T-helper 2 cell treated with Interferon-gamma antibody and Interleukin-4, amounts not matched to agents 5 μg/mL and 100 μg/mL, for 36 hours (primary cell): ENCODE results near the gene DNPH1.

Source experiments
- DNase-seq: peaks from one replicate; pipeline ENCODE4 v3.0.0; 2021; ENCODE audit warnings: low spot score
- H3K27ac Mint-ChIP-seq: one replicate; pipeline ENCODE4 v1.8.0; 2021; ENCODE audit warnings: mild to moderate bottlenecking, mixed read lengths
- H3K27me3 Mint-ChIP-seq: one replicate; pipeline ENCODE4 v1.8.0; 2021; ENCODE audit warnings: low read depth, mixed read lengths
- H3K36me3 Mint-ChIP-seq: one replicate; pipeline ENCODE4 v1.8.0; 2021; ENCODE audit warnings: low read depth, mixed read lengths
- H3K4me1 Mint-ChIP-seq: one replicate; pipeline ENCODE4 v1.8.0; 2021; ENCODE audit warnings: low read depth, mixed read lengths
- H3K4me3 Mint-ChIP-seq: one replicate; pipeline ENCODE4 v1.8.0; 2022; ENCODE audit warnings: mild to moderate bottlenecking, moderate library complexity, mixed read lengths
- H3K9me3 Mint-ChIP-seq: one replicate; pipeline ENCODE4 v1.8.0; 2021; ENCODE audit warnings: mixed read lengths

Gene DNPH1, protein sequence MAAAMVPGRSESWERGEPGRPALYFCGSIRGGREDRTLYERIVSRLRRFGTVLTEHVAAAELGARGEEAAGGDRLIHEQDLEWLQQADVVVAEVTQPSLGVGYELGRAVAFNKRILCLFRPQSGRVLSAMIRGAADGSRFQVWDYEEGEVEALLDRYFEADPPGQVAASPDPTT

DNA sequence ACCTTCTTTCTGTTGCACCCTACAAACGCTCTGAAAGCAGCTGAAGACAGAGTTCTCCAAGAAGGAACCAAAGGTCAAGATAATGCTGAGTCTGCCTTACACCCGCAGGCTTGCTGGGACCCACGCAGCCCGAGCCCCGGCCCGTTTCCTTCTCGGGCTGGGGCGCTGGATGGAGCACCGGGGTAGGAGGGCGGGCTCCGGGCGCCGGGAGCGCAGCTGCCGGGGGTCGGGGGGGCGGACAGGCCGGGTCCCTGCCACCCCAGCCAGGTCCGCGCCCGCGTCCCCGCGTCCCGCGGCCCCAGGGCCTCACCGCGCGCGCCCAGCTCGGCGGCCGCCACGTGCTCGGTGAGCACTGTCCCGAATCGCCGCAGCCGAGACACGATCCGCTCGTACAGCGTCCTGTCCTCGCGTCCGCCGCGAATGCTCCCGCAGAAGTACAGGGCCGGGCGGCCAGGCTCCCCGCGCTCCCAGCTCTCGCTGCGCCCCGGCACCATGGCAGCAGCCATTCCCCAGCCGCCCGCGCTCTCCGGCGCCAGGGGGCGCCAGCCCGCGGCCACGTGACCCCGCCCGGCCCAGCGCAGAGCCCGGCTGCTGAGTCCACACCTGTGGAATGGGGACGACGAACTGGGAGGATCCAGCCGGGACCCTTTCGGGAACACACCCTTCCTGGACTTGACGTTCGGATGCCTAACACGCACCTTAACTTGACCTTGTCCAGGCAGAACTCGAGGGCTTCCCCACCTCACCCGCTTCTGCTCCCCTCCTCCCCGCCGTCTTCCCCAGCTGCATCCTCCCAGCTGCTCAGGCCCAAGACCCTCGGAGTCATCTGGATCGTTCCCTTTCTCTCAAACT is at the start of gene DNPH1:
Gene DNPH1, minus strand, starts transcription at position 531 of the 852 bp plus-strand sequence. Its CDS starts 25 bp downstream, at position 506.
- peak; percentile 81 for DNase-seq
- Mint-ChIP-seq H3K27me3 (peaks cover 13% of the 10 kb centered on the region), H3K27ac (peak within 1 kb of the TSS; percentile 86), H3K9me3 (no peaks in the 10 kb centered on the region), H3K36me3 (peaks cover 16% of the 10 kb centered on the region), H3K4me3 (peak within 1 kb of the TSS; percentile 89), H3K4me1 (peaks cover 33% of the 10 kb centered on the region)

DNA sequence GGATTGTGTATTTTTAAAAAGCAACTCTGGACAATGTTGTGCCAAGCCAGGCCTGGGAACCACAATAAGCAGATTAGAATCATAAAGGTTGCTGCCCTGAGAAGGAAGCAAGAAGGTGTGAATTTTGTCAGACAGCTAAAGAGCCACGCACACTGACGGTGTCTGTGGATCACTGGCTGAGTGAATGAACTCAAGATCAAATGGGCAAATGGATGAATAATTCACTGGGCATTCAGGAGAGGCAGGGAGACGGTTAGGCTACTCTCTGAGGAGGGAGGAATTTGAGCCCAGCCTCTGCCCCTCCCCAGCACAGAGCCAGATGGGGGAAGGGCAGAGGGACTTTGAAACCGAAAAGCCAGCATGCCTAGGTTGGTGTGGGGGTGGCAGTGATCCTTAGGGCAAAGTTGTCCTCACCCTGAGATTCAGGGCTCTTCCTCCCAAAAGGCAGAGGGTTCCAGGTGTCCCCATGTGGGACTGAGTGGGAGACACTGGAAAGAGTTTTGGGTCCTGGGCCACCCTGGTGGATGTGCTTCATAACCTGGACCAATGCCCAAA is 49.3 kb upstream of the DNPH1 start:
- H3K36me3 Mint-ChIP-seq = no peaks in the 10 kb centered on the region
- no peak overlapping the region for H3K27ac Mint-ChIP-seq
- no peaks in the 10 kb centered on the region for H3K9me3 Mint-ChIP-seq
- H3K4me3 Mint-ChIP-seq = no peak overlapping the region
- peaks cover 58% of the 10 kb centered on the region for H3K27me3 Mint-ChIP-seq
- no peak for DNase-seq
- peaks cover 11% of the 10 kb centered on the region for H3K4me1 Mint-ChIP-seq

DNA sequence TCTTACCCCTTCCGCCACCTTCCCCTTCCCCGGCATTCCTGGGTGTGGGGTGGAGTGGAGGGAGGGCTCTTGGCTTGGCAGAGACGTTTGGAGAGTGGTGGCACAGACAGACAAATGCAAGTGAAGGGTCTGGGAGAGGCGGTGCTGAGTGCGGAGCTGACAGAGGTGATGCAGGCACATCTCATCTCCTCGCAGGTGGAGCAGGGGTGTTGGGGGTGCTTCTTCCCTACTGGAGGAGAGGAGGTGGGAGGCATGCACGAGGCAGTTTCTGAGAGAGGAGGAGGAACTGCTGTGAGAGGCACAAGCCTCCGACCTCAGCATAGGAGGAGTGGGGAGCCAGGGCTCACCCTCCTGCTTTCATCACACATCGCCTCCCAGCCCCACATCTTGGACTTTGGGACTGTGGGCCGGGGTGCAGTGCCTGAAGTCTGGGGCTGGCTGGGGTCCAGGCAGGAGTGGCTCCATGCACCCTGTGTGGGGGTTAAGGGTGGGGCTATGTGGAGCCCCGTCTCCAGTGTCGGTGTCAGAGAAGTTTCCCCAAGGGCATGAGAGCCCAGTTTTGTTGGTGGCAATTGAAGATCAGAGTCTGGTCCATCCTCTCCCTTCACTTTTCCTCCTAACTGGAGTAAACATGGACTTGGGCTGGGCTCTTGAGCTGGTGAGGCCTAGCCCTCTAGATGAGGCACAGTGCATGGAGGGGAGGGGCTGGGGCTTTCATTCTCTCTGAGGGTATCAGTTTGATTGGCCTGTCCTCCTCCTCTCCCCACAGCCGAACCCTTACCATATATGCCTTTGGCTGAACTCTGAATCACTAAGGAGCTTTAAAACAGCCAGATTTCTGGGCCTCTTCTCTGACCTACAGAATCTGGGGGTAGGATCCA is 48.6 kb upstream of the DNPH1 start:
- no peak overlapping the region for H3K4me3 Mint-ChIP-seq
- H3K4me1 Mint-ChIP-seq = peaks cover 13% of the 10 kb centered on the region
- no peak for DNase-seq
- no peaks in the 10 kb centered on the region for H3K9me3 Mint-ChIP-seq
- no peaks in the 10 kb centered on the region for H3K36me3 Mint-ChIP-seq
- H3K27ac Mint-ChIP-seq = no peak overlapping the region
- H3K27me3 Mint-ChIP-seq = peaks cover 64% of the 10 kb centered on the region

DNA sequence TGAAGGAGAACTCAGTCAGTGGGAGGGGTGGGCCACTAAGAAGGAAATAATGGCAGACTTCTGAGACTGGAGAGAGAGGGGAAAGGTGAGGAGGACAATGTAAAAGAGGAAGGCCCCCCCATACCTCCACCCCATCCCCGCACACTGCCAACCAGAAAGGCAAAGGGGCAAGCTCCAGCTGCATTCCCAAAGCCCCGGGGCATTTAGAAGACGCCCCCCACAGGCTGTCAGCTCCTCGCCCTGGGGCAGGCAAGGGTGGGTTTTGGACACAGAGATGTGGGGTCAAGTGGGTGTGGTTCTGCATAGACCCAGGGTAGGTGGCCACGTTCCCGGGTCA is 48.0 kb upstream of the DNPH1 start:
- Mint-ChIP-seq H3K27me3 (peaks cover 63% of the 10 kb centered on the region), H3K36me3 (no peaks in the 10 kb centered on the region), H3K27ac (no peak overlapping the region), H3K9me3 (no peaks in the 10 kb centered on the region), H3K4me1 (peaks cover 13% of the 10 kb centered on the region), H3K4me3 (no peak overlapping the region)
- no peak for DNase-seq

DNA sequence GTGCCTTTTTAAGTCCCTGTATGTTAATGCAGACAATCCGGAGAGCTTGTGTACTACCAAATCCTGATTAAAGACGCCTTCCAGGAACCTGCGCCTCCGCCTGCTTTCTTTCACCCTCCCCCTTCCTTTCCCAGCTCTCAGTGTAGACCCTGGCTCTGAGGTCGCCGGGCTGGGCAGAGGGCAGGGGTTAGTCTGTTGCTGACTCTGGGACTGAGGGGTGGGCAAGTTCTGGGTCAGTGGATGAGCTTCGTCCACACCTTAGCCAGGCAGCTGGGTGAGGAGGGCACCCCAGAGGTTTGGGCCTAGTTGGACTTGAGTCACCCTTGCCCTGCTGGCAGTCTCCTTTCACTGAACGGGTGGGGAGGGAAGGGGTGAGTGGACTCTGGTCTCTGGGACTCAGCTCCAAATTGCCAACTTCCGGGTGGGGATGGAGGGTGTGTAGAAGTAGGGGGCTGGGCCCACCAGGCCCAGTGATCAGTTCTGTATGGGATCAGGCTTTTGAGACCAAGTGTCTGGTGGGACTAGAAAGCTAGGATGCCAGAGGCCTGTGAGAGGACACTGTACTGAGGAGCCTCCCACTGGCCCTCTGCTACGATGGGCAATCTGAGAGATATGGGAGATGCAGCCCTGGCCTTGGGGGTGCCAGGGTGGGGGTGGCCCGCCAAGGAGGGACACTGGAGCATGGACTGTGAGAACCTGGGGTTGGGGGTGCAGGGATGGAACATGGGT is 47.5 kb upstream of the DNPH1 start:
- Mint-ChIP-seq H3K9me3 (no peaks in the 10 kb centered on the region), H3K36me3 (no peaks in the 10 kb centered on the region), H3K27ac (no peak overlapping the region), H3K27me3 (peaks cover 64% of the 10 kb centered on the region), H3K4me1 (peaks cover 13% of the 10 kb centered on the region), H3K4me3 (peak overlapping the region; percentile 49)
- DNase-seq = no peak

DNA sequence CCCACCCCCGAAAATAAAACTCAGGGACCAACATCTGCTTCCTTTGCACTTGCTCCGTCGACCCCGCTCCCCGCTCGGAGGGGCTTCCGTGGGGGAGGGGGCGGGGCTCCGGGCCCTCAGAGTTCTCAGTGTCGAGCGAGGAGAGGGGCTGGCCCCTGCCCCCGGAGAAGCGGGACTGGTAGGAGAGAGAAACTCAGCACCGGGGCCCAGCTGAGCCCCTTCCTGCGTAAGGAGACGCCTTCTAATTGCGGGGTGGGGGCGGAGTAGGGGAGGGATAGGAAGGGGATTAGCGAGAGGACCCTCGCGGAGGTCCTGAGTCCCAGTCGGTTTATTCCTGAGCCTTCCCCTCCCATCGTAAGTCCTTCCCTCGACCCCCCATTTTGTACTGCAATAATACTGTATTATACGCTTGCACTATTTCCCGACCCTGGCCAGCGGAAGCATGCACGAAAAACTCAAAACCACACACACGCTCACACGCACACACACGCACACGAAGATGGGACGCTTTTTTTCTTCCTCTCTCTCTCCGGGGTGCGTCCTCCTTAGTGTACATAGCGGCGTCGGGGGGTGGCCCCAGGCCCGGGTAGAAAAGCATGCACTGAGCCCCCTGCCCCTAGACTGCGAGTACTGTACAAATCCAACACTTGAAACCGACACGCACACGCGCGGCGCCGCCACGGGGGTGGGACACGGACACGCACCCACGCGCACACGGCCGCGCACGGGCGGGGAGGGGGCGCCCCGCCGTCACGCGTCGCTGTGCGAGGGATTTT is 46.7 kb upstream of the DNPH1 start:
- H3K36me3 Mint-ChIP-seq = no peaks in the 10 kb centered on the region
- H3K4me3 Mint-ChIP-seq = peak overlapping the region; percentile 66
- no peak for DNase-seq
- H3K27me3 Mint-ChIP-seq = peaks cover 64% of the 10 kb centered on the region
- H3K27ac Mint-ChIP-seq = peak overlapping the region; percentile 9
- H3K4me1 Mint-ChIP-seq = peaks cover 13% of the 10 kb centered on the region
- no peaks in the 10 kb centered on the region for H3K9me3 Mint-ChIP-seq

DNA sequence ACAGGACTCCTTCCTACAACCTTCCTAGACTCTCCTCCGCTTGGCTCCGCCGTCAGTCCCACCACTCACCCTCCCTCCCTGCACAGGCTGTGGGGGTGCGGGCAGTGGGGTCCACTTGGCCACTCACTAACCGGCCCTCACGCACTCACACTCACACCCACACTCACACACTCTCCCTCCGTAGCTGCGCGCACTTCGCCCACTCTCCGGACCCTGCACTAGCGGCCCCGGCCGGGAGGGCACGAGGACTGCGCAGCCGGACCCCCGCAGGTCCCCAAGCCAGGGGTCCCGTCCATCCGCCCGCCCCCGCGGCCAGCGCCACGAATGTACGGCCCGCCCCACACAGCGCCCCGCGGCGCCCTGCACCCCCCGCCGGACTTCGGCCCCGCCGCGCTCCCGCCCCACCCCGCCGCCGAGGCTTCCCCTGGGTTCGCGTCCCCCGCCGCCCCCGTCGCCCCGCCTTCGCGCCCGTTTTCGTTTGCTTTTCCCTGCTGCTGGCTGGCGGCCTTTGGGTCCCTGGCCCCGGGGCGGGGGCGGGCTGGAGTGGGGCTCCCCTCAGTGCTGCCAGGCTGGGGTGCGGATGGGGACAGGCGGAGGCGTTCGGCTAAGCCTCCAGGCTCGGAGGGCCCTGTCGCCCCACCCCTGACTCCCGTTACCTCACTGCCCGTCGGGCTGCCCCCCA is 45.8 kb upstream of the DNPH1 start:
- Mint-ChIP-seq H3K4me1 (peaks cover 13% of the 10 kb centered on the region), H3K4me3 (peak overlapping the region; percentile 55), H3K36me3 (no peaks in the 10 kb centered on the region), H3K27me3 (peaks cover 62% of the 10 kb centered on the region), H3K27ac (peak overlapping the region; percentile 47), H3K9me3 (no peaks in the 10 kb centered on the region)
- peak; percentile 30 for DNase-seq

DNA sequence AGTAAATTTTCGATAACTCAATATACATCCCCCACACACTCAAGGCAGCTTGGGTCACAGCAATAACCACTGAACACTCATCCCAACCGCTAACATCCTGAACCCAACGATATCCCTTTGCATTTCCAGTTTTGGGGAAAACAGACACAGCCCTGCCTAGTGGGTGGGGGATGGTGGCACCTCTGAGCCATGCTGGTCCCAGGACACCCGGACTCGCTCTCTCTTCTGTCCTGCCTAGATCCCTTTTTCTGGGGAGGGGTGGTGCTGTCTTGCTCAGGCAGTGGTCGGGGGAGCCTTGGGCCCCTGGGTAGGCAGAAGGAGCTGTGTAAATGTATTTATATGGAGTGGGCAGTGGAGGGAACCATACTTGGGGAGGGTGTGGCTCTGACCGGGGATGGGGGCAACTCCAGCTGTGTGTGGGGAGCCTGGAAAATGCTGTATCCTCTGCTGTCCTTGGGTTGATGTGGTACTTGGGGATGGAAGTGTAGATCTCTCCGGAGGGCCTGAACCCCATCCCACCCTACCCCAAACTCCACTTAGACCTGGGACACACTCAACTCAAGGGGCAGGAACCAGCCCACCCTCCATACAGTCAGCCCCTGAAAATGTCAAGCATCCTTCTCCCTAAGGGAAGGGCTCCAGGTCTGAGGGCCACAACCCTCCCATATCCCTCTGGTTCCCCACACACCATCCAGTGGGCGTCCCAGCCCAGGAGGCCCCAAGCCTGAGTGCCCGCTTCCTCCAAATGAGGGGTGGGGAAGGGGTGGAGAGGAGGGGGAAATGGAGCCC is 45.0 kb upstream of the DNPH1 start:
- H3K4me1 Mint-ChIP-seq = peaks cover 13% of the 10 kb centered on the region
- H3K27ac Mint-ChIP-seq = peak overlapping the region; percentile 47
- peaks cover 62% of the 10 kb centered on the region for H3K27me3 Mint-ChIP-seq
- peak overlapping the region; percentile 50 for H3K4me3 Mint-ChIP-seq
- H3K9me3 Mint-ChIP-seq = no peaks in the 10 kb centered on the region
- no peaks in the 10 kb centered on the region for H3K36me3 Mint-ChIP-seq
- DNase-seq = no peak

DNA sequence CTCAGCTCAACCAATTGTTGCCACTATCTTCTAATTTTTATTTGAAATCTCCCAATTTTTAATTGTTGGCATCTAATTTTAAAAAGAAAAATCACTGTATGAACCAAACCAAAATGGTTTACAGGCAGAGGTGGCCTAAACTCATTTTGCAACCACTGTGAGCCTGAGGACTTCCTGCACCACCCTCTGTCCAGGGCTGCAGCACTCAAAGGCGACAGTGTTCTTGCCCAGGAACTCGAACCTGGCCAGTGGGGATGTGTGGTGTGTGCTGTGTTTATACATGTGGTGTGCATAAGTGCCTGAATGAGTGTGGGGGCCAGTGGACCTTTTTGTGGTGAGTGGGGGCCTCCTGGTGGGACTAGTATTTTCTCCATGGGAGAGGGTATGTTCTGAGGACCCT is 44.4 kb upstream of the DNPH1 start:
- H3K27ac Mint-ChIP-seq = no peak overlapping the region
- no peaks in the 10 kb centered on the region for H3K9me3 Mint-ChIP-seq
- DNase-seq = no peak
- peaks cover 17% of the 10 kb centered on the region for H3K4me1 Mint-ChIP-seq
- peak overlapping the region; percentile 16 for H3K4me3 Mint-ChIP-seq
- H3K36me3 Mint-ChIP-seq = no peaks in the 10 kb centered on the region
- H3K27me3 Mint-ChIP-seq = peaks cover 67% of the 10 kb centered on the region

DNA sequence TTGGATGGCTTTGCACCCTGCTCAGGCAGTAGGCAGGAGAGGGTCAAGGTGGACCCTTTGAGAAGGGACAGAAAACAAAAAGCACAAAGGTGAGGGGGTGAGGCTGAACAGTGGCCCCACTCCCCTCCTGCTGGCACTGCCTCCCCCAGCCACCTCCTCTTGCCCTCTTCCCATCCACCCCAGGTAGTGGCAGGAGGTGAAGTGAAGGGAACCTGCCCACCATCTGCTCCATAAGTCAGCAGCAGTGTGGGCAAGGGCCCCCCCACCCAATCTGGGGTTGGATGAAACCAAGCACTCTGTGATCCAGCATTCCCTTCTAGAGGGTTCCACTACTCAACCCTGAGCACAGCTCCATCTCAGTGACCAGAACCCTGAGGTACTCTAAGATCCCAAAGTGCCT is 42.7 kb upstream of the DNPH1 start:
- peaks cover 66% of the 10 kb centered on the region for H3K27me3 Mint-ChIP-seq
- H3K27ac Mint-ChIP-seq = no peak overlapping the region
- no peak for DNase-seq
- H3K4me3 Mint-ChIP-seq = no peak overlapping the region
- peaks cover 15% of the 10 kb centered on the region for H3K4me1 Mint-ChIP-seq
- no peaks in the 10 kb centered on the region for H3K36me3 Mint-ChIP-seq
- H3K9me3 Mint-ChIP-seq = no peaks in the 10 kb centered on the region

DNA sequence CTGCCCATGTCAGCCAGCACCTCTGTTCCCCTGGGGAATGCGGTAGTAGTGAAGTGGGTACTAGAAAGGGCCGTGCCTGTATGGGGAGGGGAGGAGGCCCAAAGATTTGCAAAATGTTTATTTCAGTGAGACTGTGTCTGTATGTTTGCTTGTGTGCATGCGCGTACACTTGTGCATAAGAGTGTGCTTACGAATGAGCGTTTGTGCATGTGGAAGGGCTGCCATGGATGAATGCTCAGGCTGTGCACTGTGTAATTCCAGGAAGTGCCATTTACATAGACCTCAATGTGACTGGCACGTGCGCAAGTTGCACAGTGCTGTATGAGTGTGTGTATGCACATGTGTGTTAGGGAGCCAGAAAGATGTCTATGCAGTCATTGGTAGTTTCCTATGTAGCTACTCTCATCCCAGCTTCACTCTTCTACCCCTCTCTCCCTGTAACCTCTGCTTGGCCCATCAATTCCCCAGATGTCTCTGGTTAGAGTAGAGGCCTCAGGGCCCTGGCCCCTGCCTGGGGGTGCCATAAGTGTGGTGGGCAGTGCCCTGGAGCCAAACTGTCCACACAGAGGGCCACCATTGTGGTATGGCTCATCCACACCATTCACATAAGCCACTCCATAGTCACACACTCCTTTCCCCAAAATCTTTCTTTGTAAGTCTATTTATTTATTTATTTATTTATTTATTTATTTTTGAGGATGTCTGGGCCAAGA is 42.0 kb upstream of the DNPH1 start:
- peaks cover 14% of the 10 kb centered on the region for H3K4me1 Mint-ChIP-seq
- H3K9me3 Mint-ChIP-seq = no peaks in the 10 kb centered on the region
- H3K27ac Mint-ChIP-seq = no peak overlapping the region
- H3K27me3 Mint-ChIP-seq = peaks cover 62% of the 10 kb centered on the region
- DNase-seq = no peak
- H3K36me3 Mint-ChIP-seq = no peaks in the 10 kb centered on the region
- no peak overlapping the region for H3K4me3 Mint-ChIP-seq
